Measurements from ENCODE around the gene GABPA. TPM values are rescaled to one million over a fixed set of nuclear protein-coding genes. Genes with fewer than 3 reads are reported as not detected.

Gene GABPA
- total RNA-seq, 1 experiment from 2014 or later = 18.2 TPM

DNA sequence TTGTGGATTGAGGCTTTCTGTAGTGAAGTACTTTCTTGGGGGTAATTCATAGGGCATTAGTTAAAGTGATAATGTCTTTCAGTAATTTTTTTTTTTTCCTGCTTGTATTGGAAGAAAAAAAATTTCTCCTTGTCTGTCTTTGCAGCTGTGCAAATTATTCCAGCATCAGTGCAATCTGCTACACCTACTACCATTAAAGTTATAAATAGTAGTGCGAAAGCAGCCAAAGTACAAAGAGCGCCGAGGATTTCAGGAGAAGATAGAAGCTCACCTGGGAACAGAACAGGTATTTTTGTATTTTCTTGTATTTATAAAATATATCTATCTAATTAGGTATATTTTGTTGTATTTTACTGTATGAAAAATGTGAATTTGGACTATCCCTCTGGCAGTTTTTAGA lies 29.3 kb downstream of the GABPA start:
- no peaks in the 10 kb centered on the region for H3K4me1 ChIP-seq (replicated peaks; ENCODE audit: insufficient read depth)
- CTCF ChIA-PET = no interaction called here
- no peaks in the 10 kb centered on the region for H3K9me3 ChIP-seq (ENCODE audit: insufficient read depth, low read depth)
- no peaks in the 10 kb centered on the region for H3F3A ChIP-seq (ENCODE audit: insufficient read depth, low read depth)
- H3K4me2 ChIP-seq = no peak overlapping the region
- POLR2A ChIA-PET (ENCODE audit: unreplicated experiment) = no interaction called here
- no peak for DNase-seq
- H3K9me2 ChIP-seq (ENCODE audit: insufficient read depth) = no peaks in the 10 kb centered on the region
- no peaks in the 10 kb centered on the region for H3K27me3 ChIP-seq (ENCODE audit: insufficient read depth, low read depth)
- H3K4me3 ChIP-seq = no peak overlapping the region
- no peaks in the 10 kb centered on the region for H3K36me3 ChIP-seq (ENCODE audit: low read depth)
- H3K27ac ChIP-seq = no peak overlapping the region
- H2AFZ ChIP-seq = no peak overlapping the region
- no peak for TF ChIP-seq EZH2 (IDR thresholded peaks at IDR 0.05; ENCODE audit: low read depth)
- TF ChIP-seq, protein P1, sequence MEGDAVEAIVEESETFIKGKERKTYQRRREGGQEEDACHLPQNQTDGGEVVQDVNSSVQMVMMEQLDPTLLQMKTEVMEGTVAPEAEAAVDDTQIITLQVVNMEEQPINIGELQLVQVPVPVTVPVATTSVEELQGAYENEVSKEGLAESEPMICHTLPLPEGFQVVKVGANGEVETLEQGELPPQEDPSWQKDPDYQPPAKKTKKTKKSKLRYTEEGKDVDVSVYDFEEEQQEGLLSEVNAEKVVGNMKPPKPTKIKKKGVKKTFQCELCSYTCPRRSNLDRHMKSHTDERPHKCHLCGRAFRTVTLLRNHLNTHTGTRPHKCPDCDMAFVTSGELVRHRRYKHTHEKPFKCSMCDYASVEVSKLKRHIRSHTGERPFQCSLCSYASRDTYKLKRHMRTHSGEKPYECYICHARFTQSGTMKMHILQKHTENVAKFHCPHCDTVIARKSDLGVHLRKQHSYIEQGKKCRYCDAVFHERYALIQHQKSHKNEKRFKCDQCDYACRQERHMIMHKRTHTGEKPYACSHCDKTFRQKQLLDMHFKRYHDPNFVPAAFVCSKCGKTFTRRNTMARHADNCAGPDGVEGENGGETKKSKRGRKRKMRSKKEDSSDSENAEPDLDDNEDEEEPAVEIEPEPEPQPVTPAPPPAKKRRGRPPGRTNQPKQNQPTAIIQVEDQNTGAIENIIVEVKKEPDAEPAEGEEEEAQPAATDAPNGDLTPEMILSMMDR (conservative IDR thresholded peaks at IDR 0.05) = no peak
- H4K20me1 ChIP-seq (ENCODE audit: insufficient read depth) = no peaks in the 10 kb centered on the region
- intact Hi-C loops (cut with micrococcal nuclease; ENCODE audit: unreplicated experiment) = no loop called here
- no peaks in the 10 kb centered on the region for H3K79me2 ChIP-seq (ENCODE audit: low read depth)
- BruUV-seq (replicated peaks) = no TSS peak

DNA sequence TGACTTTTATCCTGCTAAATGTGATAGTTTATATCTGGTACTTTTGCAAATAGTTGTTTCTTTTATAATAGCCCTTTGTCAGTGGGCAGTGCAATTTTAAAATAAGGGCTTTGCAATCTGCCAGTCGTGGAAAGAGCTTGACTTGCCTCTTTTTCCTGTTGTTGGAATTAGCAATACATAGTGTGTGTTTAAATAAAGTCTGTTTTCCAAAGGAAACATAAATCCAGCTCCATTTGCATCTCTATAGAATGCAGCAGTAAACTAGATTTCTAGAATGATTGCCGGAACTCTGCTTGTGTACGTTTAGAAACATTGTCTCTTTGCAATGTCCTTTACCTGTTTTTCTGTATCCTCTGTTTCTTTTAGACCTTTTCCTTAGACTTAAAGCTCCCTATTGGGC lies 33.1 kb downstream of the GABPA start:
- CTCF ChIA-PET = no interaction called here

DNA sequence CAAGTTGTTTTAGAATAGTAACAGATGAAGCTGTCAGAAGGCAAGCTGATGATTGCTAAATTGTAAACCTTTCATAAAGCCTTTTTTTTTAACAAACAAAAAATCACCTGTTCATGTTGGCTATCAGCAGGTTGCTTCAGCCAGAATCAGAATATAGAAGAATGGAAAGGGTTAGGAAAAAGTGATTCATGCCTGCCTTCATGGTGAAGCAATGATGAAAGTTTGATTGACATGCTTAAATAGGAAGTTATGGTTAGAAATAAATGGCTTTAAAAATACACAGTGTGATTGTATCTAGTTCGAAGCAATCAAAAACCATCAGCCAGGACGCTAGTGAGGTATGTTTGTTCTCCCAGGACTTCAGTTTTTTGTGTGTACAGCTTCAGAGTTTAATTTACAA lies 37.9 kb downstream of the GABPA start:
- Histone ChIP-seq H3K4me1 (replicated peaks; ENCODE audit: insufficient read depth) (no peaks in the 10 kb centered on the region), H3K79me2 (ENCODE audit: low read depth) (no peaks in the 10 kb centered on the region), H3K4me2 (no peak overlapping the region), H3K27ac (no peak overlapping the region), H4K20me1 (ENCODE audit: insufficient read depth) (no peaks in the 10 kb centered on the region), H3K9me2 (ENCODE audit: insufficient read depth) (no peaks in the 10 kb centered on the region), H3F3A (ENCODE audit: insufficient read depth, low read depth) (no peaks in the 10 kb centered on the region), H2AFZ (no peak overlapping the region), H3K27me3 (ENCODE audit: insufficient read depth, low read depth) (no peaks in the 10 kb centered on the region), H3K9me3 (ENCODE audit: insufficient read depth, low read depth) (no peaks in the 10 kb centered on the region), H3K4me3 (no peak overlapping the region), H3K36me3 (ENCODE audit: low read depth) (no peaks in the 10 kb centered on the region)
- POLR2A ChIA-PET (ENCODE audit: unreplicated experiment) = no interaction called here
- intact Hi-C loops (cut with micrococcal nuclease; ENCODE audit: unreplicated experiment) = no loop called here
- DNase-seq = no peak
- TF ChIP-seq, protein P1 (conservative IDR thresholded peaks at IDR 0.05) = no peak
- TF ChIP-seq EZH2 (IDR thresholded peaks at IDR 0.05; ENCODE audit: low read depth) = no peak
- no TSS peak for BruUV-seq (replicated peaks)
- CTCF ChIA-PET = no interaction called here

More for the DNA sequence above, 33.1 kb downstream of the GABPA start:
- Histone ChIP-seq H4K20me1 (ENCODE audit: insufficient read depth) (no peaks in the 10 kb centered on the region), H2AFZ (no peak overlapping the region), H3K4me1 (replicated peaks; ENCODE audit: insufficient read depth) (no peaks in the 10 kb centered on the region), H3K79me2 (ENCODE audit: low read depth) (no peaks in the 10 kb centered on the region), H3K9me3 (ENCODE audit: insufficient read depth, low read depth) (no peaks in the 10 kb centered on the region), H3K36me3 (ENCODE audit: low read depth) (no peaks in the 10 kb centered on the region), H3K27ac (no peak overlapping the region), H3K9me2 (ENCODE audit: insufficient read depth) (no peaks in the 10 kb centered on the region), H3K4me2 (no peak overlapping the region), H3K27me3 (ENCODE audit: insufficient read depth, low read depth) (no peaks in the 10 kb centered on the region), H3K4me3 (no peak overlapping the region), H3F3A (ENCODE audit: insufficient read depth, low read depth) (no peaks in the 10 kb centered on the region)
- POLR2A ChIA-PET (ENCODE audit: unreplicated experiment) = interaction anchor here (0.6 to 0.7 kb wide), 2 partner anchors 349 to 1140 kb away, joined by 5 to 7 read pairs; no protein-coding TSS in a partner anchor
- TF ChIP-seq EZH2 (IDR thresholded peaks at IDR 0.05; ENCODE audit: low read depth) = no peak
- TF ChIP-seq, protein P1 (conservative IDR thresholded peaks at IDR 0.05) = no peak
- DNase-seq = no peak
- no TSS peak for BruUV-seq (replicated peaks)
- intact Hi-C loops (cut with micrococcal nuclease; ENCODE audit: unreplicated experiment) = no loop called here

Data from PC-9 (cell line).